Neural progenitor cell (in vitro differentiated cells): ENCODE data around the gene TCF3. TPM values are rescaled to one million over a fixed set of nuclear protein-coding genes. Genes with fewer than 3 reads are reported as not detected.

Source experiments
- DNase-seq: peaks from one replicate; pipeline ENCODE4 v3.0.0-alpha.2; 2016; ENCODE audit warnings: low spot score
- H2AFZ ChIP-seq: fragments of 200-600 bp; sonication (generic); replicated peaks from 2 replicates; pipeline ENCODE4 v1.6.1; 2016; ENCODE audit warnings: antibody characterized with exemption
- H3F3A ChIP-seq: fragments of 200-600 bp; sonication (generic); 2 replicates; pipeline ENCODE4 v1.6.1; 2016; ENCODE audit warnings: antibody characterized with exemption, low read depth
- H3K27ac ChIP-seq: fragments of 200-600 bp; sonication (generic); 2 replicates; pipeline ENCODE4 v1.5.1; 2016; ENCODE audit warnings: mild to moderate bottlenecking
- H3K27me3 ChIP-seq: fragments of 200-600 bp; sonication (generic); 2 replicates; pipeline ENCODE4 v1.6.1; 2016; ENCODE audit warnings: mild to moderate bottlenecking, moderate library complexity
- H3K36me3 ChIP-seq: fragments of 200-600 bp; sonication (generic); 2 replicates; pipeline ENCODE4 v1.5.1; 2016
- H3K4me1 ChIP-seq: fragments of 200-600 bp; sonication (generic); 2 replicates; pipeline ENCODE4 v1.6.1; 2016; ENCODE audit warnings: mixed run types
- H3K4me2 ChIP-seq: fragments of 200-600 bp; sonication (generic); 2 replicates; pipeline ENCODE4 v1.6.1; 2016
- H3K4me3 ChIP-seq: fragments of 200-600 bp; sonication (generic); 2 replicates; pipeline ENCODE4 v1.5.1; 2016
- H3K79me2 ChIP-seq: fragments of 200-600 bp; sonication (generic); 2 replicates; pipeline ENCODE4 v1.6.1; 2016; ENCODE audit warnings: low read depth
- H3K9ac ChIP-seq: fragments of 200-600 bp; sonication (generic); 2 replicates; pipeline ENCODE4 v1.6.1; 2016
- H3K9me3 ChIP-seq: fragments of 200-600 bp; sonication (generic); 2 replicates; pipeline ENCODE4 v1.5.1; 2016; ENCODE audit warnings: low read depth
- H4K20me1 ChIP-seq: fragments of 200-600 bp; sonication (generic); 2 replicates; pipeline ENCODE4 v1.6.1; 2016; ENCODE audit warnings: low read depth
- H3K27ac Mint-ChIP-seq: 3 replicates; pipeline ENCODE4 v1.8.0; 2021; ENCODE audit warnings: mixed read lengths
- H3K27me3 Mint-ChIP-seq: 2 replicates; pipeline ENCODE4 v1.8.0; 2022; ENCODE audit warnings: low read depth, mild to moderate bottlenecking, inconsistent platforms, moderate library complexity, mixed read lengths; ENCODE audit not compliant: insufficient read depth
- H3K36me3 Mint-ChIP-seq: 3 replicates; pipeline ENCODE4 v1.8.0; 2021; ENCODE audit warnings: mixed read lengths
- H3K4me1 Mint-ChIP-seq: 3 replicates; pipeline ENCODE4 v1.8.0; 2021; ENCODE audit warnings: mixed read lengths
- H3K4me3 Mint-ChIP-seq: 3 replicates; pipeline ENCODE4 v1.8.0; 2021; ENCODE audit warnings: mild to moderate bottlenecking, moderate library complexity, mixed read lengths
- H3K9me3 Mint-ChIP-seq: 3 replicates; pipeline ENCODE4 v1.8.0; 2020; ENCODE audit warnings: mixed read lengths
- CTCF ChIP-seq: fragments of 200-600 bp; sonication (generic); IDR thresholded peaks from 2 replicates; pipeline ENCODE4 v1.5.1; 2017; ENCODE audit warnings: antibody characterized with exemption, mild to moderate bottlenecking
- EZH2 ChIP-seq: fragments of 200-600 bp; sonication (generic); IDR thresholded peaks from 2 replicates; pipeline ENCODE4 v1.6.1; 2017; ENCODE audit warnings: antibody characterized with exemption, mild to moderate bottlenecking, moderate library complexity
- EZH2phosphoT487 ChIP-seq: fragments of 200-600 bp; sonication (generic); IDR thresholded peaks from 2 replicates; pipeline ENCODE4 v1.6.1; 2017; ENCODE audit warnings: antibody characterized with exemption
- total RNA-seq: library from RNA; depleted of rRNA; stranded (reverse); fragments of >200 nt; gene quantifications from 2 replicates; pipeline ENCODE4 v1.2.3, GENCODE V29; 2015; ENCODE audit warnings: low replicate concordance

The TCF3 gene
- total RNA-seq, 1 donor from 2014 or later, result 131 TPM

DNA sequence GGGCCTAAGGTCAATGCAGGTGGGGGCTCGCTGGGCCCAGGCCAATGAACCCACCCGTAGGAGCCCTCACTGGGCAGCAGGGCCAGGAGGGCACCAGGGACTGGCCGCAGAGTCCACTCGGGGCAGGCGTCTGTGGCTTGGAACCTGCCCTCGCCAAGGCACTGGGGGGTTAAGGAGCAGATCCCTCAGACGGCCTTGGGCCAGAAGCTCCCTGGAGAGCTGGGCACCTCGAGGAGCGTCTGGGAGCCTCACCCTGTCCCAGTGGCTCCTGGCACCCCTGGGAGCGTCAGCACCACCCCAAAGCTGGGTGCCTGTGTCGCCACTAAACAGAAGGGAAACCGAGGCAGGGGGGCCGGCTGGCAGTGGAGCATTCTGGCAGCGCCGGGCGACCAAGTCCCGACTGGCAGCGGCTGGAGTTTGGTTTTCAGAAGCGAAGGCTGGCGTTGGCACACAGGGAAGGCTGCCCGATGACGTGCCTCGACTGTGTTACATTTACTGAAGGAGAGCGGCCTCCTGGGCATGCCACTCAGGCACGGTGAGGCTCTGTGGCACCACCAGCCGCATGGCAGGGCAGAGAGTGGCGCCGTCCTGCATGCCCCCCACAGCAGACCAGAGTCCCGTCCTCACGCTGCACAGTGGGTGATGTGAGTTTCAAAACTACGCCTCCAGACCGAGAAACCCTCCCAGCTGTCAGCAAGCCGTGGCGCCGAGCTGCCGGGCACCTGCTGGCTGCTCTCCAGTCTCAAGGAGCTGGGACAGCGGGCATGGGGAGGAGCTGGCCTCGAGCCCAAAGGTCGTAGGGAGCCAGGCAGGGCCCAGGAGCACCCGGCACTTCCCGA lies 75.1 kb downstream of the TCF3 start:
- Mint-ChIP-seq H3K4me3 (no peak overlapping the region), H3K27me3 (no peaks in the 10 kb centered on the region), H3K9me3 (no peaks in the 10 kb centered on the region), H3K4me1 (no peaks in the 10 kb centered on the region), H3K27ac (no peak overlapping the region), H3K36me3 (peaks cover 14% of the 10 kb centered on the region)
- no peaks in the 10 kb centered on the region for H3K4me1 ChIP-seq
- no peaks in the 10 kb centered on the region for H3K79me2 ChIP-seq
- peaks cover 7% of the 10 kb centered on the region for H3F3A ChIP-seq
- no peaks in the 10 kb centered on the region for H3K36me3 ChIP-seq
- no peak overlapping the region for H3K4me3 ChIP-seq
- no peak for TF ChIP-seq EZH2phosphoT487
- no peak for TF ChIP-seq EZH2
- TF ChIP-seq CTCF, result no peak
- no peaks in the 10 kb centered on the region for H3K9me3 ChIP-seq
- H3K27ac ChIP-seq, result no peak overlapping the region
- H3K27me3 ChIP-seq, result no peaks in the 10 kb centered on the region
- H3K4me2 ChIP-seq, result no peak overlapping the region
- DNase-seq, result no peak
- peaks cover 19% of the 10 kb centered on the region for H4K20me1 ChIP-seq
- no peak overlapping the region for H2AFZ ChIP-seq
- no peak overlapping the region for H3K9ac ChIP-seq

GRCh38 chr19:1576242-1577089 lies 75.9 kb downstream of the TCF3 start:
- H3K36me3 ChIP-seq, result no peaks in the 10 kb centered on the region
- no peaks in the 10 kb centered on the region for H3K79me2 ChIP-seq
- H3K4me3 ChIP-seq, result no peak overlapping the region
- DNase-seq, result no peak
- no peaks in the 10 kb centered on the region for H3K9me3 ChIP-seq
- no peak overlapping the region for H3K4me2 ChIP-seq
- Mint-ChIP-seq H3K36me3 (peaks cover 14% of the 10 kb centered on the region), H3K4me3 (no peak overlapping the region), H3K4me1 (no peaks in the 10 kb centered on the region), H3K9me3 (peaks cover under 1% of the 10 kb centered on the region), H3K27ac (no peak overlapping the region), H3K27me3 (peaks cover 4% of the 10 kb centered on the region)
- H3K9ac ChIP-seq, result no peak overlapping the region
- H4K20me1 ChIP-seq, result peaks cover 14% of the 10 kb centered on the region
- no peaks in the 10 kb centered on the region for H3K27me3 ChIP-seq
- no peak overlapping the region for H2AFZ ChIP-seq
- H3K27ac ChIP-seq, result no peak overlapping the region
- peaks cover 7% of the 10 kb centered on the region for H3F3A ChIP-seq
- TF ChIP-seq EZH2 (no peak), CTCF (no peak), EZH2phosphoT487 (no peak)
- H3K4me1 ChIP-seq, result no peaks in the 10 kb centered on the region

GRCh38 chr19:1575323-1576241 lies 76.8 kb downstream of the TCF3 start:
- Histone ChIP-seq H3K27me3 (peaks cover under 1% of the 10 kb centered on the region), H3K36me3 (no peaks in the 10 kb centered on the region), H3K27ac (no peak overlapping the region), H3K4me3 (no peak overlapping the region), H3K9me3 (no peaks in the 10 kb centered on the region), H3F3A (peaks cover 7% of the 10 kb centered on the region), H2AFZ (no peak overlapping the region), H3K4me1 (no peaks in the 10 kb centered on the region), H3K4me2 (no peak overlapping the region), H3K9ac (no peak overlapping the region), H4K20me1 (peaks cover 13% of the 10 kb centered on the region), H3K79me2 (no peaks in the 10 kb centered on the region)
- Mint-ChIP-seq H3K4me1 (no peaks in the 10 kb centered on the region), H3K4me3 (no peak overlapping the region), H3K27me3 (peaks cover 4% of the 10 kb centered on the region), H3K36me3 (peaks cover 12% of the 10 kb centered on the region), H3K9me3 (peaks cover 3% of the 10 kb centered on the region), H3K27ac (no peak overlapping the region)
- DNase-seq, result no peak
- TF ChIP-seq EZH2phosphoT487 (no peak), CTCF (no peak), EZH2 (no peak)
